H9 (cell line): Measurements from ENCODE around the gene TPPP2. TPM values are rescaled to one million over a fixed set of nuclear protein-coding genes. Genes with fewer than 3 reads are reported as not detected.

Experiments used
- DNase-seq: peaks from one replicate; pipeline ENCODE4 v3.0.0-alpha.2; 2017
- H2AFZ ChIP-seq: one replicate; pipeline ENCODE4 v1.6.1; 2013; ENCODE audit warnings: mild to moderate bottlenecking, low read length, control low read depth, moderate library complexity
- H2AK5ac ChIP-seq: 2 replicates; pipeline ENCODE4 v1.6.1; 2013; ENCODE audit warnings: low read length, control low read depth, mixed read lengths; ENCODE audit not compliant: insufficient read length
- H2BK120ac ChIP-seq: one replicate; pipeline ENCODE4 v1.6.1; 2013; ENCODE audit warnings: low read depth, mild to moderate bottlenecking, low read length, control low read depth, inconsistent platforms; ENCODE audit not compliant: poor library complexity, severe bottlenecking
- H2BK12ac ChIP-seq: 2 replicates; pipeline ENCODE4 v1.6.1; 2013; ENCODE audit warnings: low read length, control low read depth, mixed read lengths, low read depth; ENCODE audit not compliant: insufficient read length
- H2BK15ac ChIP-seq: 2 replicates; pipeline ENCODE4 v1.6.1; 2013; ENCODE audit warnings: low read depth, low read length, control low read depth
- H2BK20ac ChIP-seq: one replicate; pipeline ENCODE4 v1.6.1; 2013; ENCODE audit warnings: low read depth, mild to moderate bottlenecking, low read length, control low read depth, inconsistent platforms; ENCODE audit not compliant: poor library complexity, severe bottlenecking
- H2BK5ac ChIP-seq: 2 replicates; pipeline ENCODE4 v1.6.1; 2013; ENCODE audit warnings: low read length, control low read depth, mixed read lengths; ENCODE audit not compliant: insufficient read length
- H3K14ac ChIP-seq: 2 replicates; pipeline ENCODE4 v1.6.1; 2013; ENCODE audit warnings: low read length, control low read depth; ENCODE audit not compliant: insufficient read depth
- H3K18ac ChIP-seq: 2 replicates; pipeline ENCODE4 v1.6.1; 2013; ENCODE audit warnings: low read depth, mild to moderate bottlenecking, mixed read lengths, low read length, control low read depth; ENCODE audit not compliant: insufficient read length
- H3K23ac ChIP-seq: 2 replicates; pipeline ENCODE4 v1.6.1; 2013; ENCODE audit warnings: low read length, control low read depth, mixed read lengths, low read depth; ENCODE audit not compliant: insufficient read length
- H3K23me2 ChIP-seq: 2 replicates; pipeline ENCODE4 v1.6.1; 2013; ENCODE audit warnings: low read depth, mild to moderate bottlenecking, mixed read lengths, low read length, control low read depth; ENCODE audit not compliant: insufficient read length, poor library complexity, severe bottlenecking
- H3K27ac ChIP-seq: 2 replicates; pipeline ENCODE4 v1.5.1; 2013; ENCODE audit warnings: low read length, control low read depth, mixed read lengths, low read depth; ENCODE audit not compliant: insufficient read length
- H3K27me3 ChIP-seq: 2 replicates; pipeline ENCODE4 v1.6.1; 2013; ENCODE audit warnings: low read length, control low read depth, inconsistent platforms; ENCODE audit not compliant: insufficient read depth
- H3K4ac ChIP-seq: 2 replicates; pipeline ENCODE4 v1.6.1; 2013; ENCODE audit warnings: low read depth, mild to moderate bottlenecking, control low read depth, inconsistent platforms, low read length, moderate library complexity
- H3K4me1 ChIP-seq: 2 replicates; pipeline ENCODE4 v1.6.1; 2013; ENCODE audit warnings: low read length, control low read depth, inconsistent platforms; ENCODE audit not compliant: insufficient read depth
- H3K4me2 ChIP-seq: 2 replicates; pipeline ENCODE4 v1.6.1; 2013; ENCODE audit warnings: low read length, control low read depth, mixed read lengths; ENCODE audit not compliant: insufficient read length, insufficient read depth
- H3K56ac ChIP-seq: 2 replicates; pipeline ENCODE4 v1.6.1; 2013; ENCODE audit warnings: low read depth, mild to moderate bottlenecking, mixed read lengths, low read length, control low read depth; ENCODE audit not compliant: insufficient read length
- H3K79me1 ChIP-seq: 2 replicates; pipeline ENCODE4 v1.6.1; 2013; ENCODE audit warnings: low read depth, mild to moderate bottlenecking, moderate library complexity, low read length, control low read depth, inconsistent platforms; ENCODE audit not compliant: insufficient read depth, poor library complexity, severe bottlenecking
- H3K79me2 ChIP-seq: 2 replicates; pipeline ENCODE4 v1.6.1; 2013; ENCODE audit warnings: low read length, control low read depth, inconsistent platforms; ENCODE audit not compliant: insufficient read depth
- H3K9ac ChIP-seq: 2 replicates; pipeline ENCODE4 v1.6.1; 2013; ENCODE audit warnings: low read length, control low read depth, mixed read lengths; ENCODE audit not compliant: insufficient read length; ENCODE audit errors: extremely low read depth
- H3K9me3 ChIP-seq: one replicate; pipeline ENCODE4 v1.6.1; 2013; ENCODE audit warnings: low read depth, low read length, inconsistent platforms; ENCODE audit not compliant: control insufficient read depth
- H3T11ph ChIP-seq: one replicate; pipeline ENCODE4 v1.6.1; 2013; ENCODE audit warnings: mild to moderate bottlenecking, low read length, control low read depth, inconsistent platforms
- H4K20me1 ChIP-seq: one replicate; pipeline ENCODE4 v1.6.1; 2013; ENCODE audit not compliant: control insufficient read depth, insufficient read length, insufficient read depth
- H4K5ac ChIP-seq: 2 replicates; pipeline ENCODE4 v1.6.1; 2013; ENCODE audit warnings: low read depth, mild to moderate bottlenecking, mixed read lengths, low read length, control low read depth; ENCODE audit not compliant: insufficient read length
- H4K8ac ChIP-seq: replicated peaks from 2 replicates; pipeline ENCODE4 v1.6.1; 2013; ENCODE audit warnings: low read length, control low read depth, mixed read lengths, low read depth; ENCODE audit not compliant: insufficient read length
- H4K91ac ChIP-seq: 2 replicates; pipeline ENCODE4 v1.6.1; 2013; ENCODE audit warnings: low read depth, mild to moderate bottlenecking, moderate library complexity, mixed read lengths, low read length, control low read depth; ENCODE audit not compliant: insufficient read length
- H3K27ac Mint-ChIP-seq, 3 experiments: 2 replicates in 2 of 3; 3 replicates in 1 of 3; pipeline ENCODE4 v1.8.0; 2020 to 2021; ENCODE audit warnings: mixed read lengths in 3 of 3, mild to moderate bottlenecking in 1 of 3, moderate library complexity in 1 of 3
- H3K27me3 Mint-ChIP-seq: 2 replicates; pipeline ENCODE4 v1.8.0; 2021; ENCODE audit warnings: low read depth, mild to moderate bottlenecking, moderate library complexity, mixed read lengths
- H3K36me3 Mint-ChIP-seq, 3 experiments: 2 replicates in 2 of 3; 3 replicates in 1 of 3; pipeline ENCODE4 v1.8.0; 2020 to 2021; ENCODE audit warnings: low read depth in 3 of 3, mixed read lengths in 3 of 3; ENCODE audit not compliant: insufficient read depth in 1 of 3
- H3K4me1 Mint-ChIP-seq, 2 experiments: 2 replicates each; pipeline ENCODE4 v1.8.0; 2020; ENCODE audit warnings: mixed read lengths in 2 of 2
- H3K4me3 Mint-ChIP-seq, 2 experiments: 2 replicates in 1 of 2; 3 replicates in 1 of 2; pipeline ENCODE4 v1.8.0; 2020 to 2021; ENCODE audit warnings: mild to moderate bottlenecking in 2 of 2, mixed read lengths in 2 of 2, moderate library complexity in 1 of 2
- H3K9me3 Mint-ChIP-seq, 2 experiments: 2 replicates in 1 of 2; 3 replicates in 1 of 2; pipeline ENCODE4 v1.8.0; 2020; ENCODE audit warnings: mild to moderate bottlenecking in 2 of 2, mixed read lengths in 2 of 2, moderate library complexity in 1 of 2
- WGBS: extraction: QIAGEN DNeasy Blood & Tissue Kit; methylation state at CpG from one replicate; pipeline ENCODE4 v1.1.7; 2013; ENCODE audit warnings: missing lambda C conversion rate, low lambda C conversion rate, mixed read lengths; ENCODE audit not compliant: insufficient read length; ENCODE audit errors: extremely low coverage; 5-methylcytosine and 5-hydroxymethylcytosine counted together
- total RNA-seq: library from RNA; stranded (reverse); gene quantifications from 2 replicates; pipeline ENCODE4 v1.2.1, GENCODE V29; 2021
- TF ChIP-seq, protein P1 (sequence below): fragments of 200-600 bp; sonication (generic); conservative IDR thresholded peaks from 3 replicates; pipeline ENCODE4 v1.8.0; 2021; ENCODE audit warnings: antibody characterized with exemption, mild to moderate bottlenecking

Gene TPPP2
- total RNA-seq, 1 experiment from 2014 or later, result not detected

DNA sequence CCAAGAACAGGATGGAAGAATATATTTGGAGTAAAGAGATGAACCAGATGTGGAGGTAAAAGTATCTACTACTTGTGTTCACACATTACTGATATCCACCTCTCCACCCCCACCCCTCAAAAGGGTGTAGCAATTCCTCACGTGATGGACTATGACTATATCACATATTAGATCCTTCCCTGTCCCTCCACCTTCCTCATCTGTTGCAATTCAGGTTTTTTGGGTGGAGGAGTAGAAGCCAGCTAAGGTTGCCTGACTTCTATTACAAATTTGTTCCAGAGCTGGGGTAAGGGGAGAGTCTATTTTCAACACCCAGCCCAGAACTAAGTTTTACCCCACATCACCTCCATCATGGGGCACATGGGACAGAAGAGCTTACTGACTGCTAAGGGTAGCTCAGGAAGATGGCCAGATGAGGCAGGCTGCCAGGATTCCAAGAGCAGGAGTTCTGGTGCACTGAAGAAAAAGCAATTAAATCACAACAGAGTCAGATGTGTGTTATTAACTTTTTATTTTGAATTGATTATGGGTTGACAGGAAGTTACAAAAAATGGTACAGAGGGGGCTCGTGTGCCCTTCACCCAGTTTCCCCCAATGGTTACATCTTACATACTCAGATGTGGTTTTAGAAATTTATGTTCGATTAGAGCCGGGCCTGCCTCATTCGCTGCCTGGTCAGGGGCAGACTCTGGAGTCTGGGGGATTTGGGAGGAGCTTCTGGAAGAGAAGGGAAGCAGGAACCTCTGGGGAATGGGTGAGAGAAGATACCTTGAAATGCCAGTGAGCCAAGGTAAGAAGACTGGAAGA, 2.5 kb downstream of the TPPP2 start:
- Histone ChIP-seq H4K91ac (no peak overlapping the region), H3K14ac (no peak overlapping the region), H2BK20ac (no peak overlapping the region), H2AFZ (no peak overlapping the region), H3K4ac (no peak overlapping the region), H2BK5ac (no peak overlapping the region), H2AK5ac (no peak overlapping the region), H3K56ac (no peak overlapping the region), H3K79me2 (no peaks in the 10 kb centered on the region), H3K23me2 (no peaks in the 10 kb centered on the region), H3T11ph (no peak overlapping the region), H4K20me1 (no peaks in the 10 kb centered on the region), H3K18ac (no peak overlapping the region), H2BK15ac (no peak overlapping the region), H3K27ac (no peak overlapping the region), H3K27me3 (no peaks in the 10 kb centered on the region), H4K8ac (no peak overlapping the region), H4K5ac (no peak overlapping the region), H3K4me1 (no peaks in the 10 kb centered on the region), H3K9me3 (no peaks in the 10 kb centered on the region), H3K9ac (no peak overlapping the region), H3K79me1 (no peaks in the 10 kb centered on the region), H3K23ac (no peak overlapping the region), H3K4me2 (no peak overlapping the region), H2BK120ac (no peak overlapping the region), H2BK12ac (no peak overlapping the region)
- Mint-ChIP-seq H3K4me1 (no peaks in the 10 kb centered on the region), H3K27ac (no peak overlapping the region; a peak in 1 of 7 replicates), H3K9me3 (no peaks in the 10 kb centered on the region), H3K4me3 (no peak overlapping the region), H3K36me3 (no peaks in the 10 kb centered on the region), H3K27me3 (peaks cover 48% of the 10 kb centered on the region)
- no peak for DNase-seq
- no CpG with 5 or more reads among the region's 5 CpGs for WGBS
- TF ChIP-seq, protein P1, sequence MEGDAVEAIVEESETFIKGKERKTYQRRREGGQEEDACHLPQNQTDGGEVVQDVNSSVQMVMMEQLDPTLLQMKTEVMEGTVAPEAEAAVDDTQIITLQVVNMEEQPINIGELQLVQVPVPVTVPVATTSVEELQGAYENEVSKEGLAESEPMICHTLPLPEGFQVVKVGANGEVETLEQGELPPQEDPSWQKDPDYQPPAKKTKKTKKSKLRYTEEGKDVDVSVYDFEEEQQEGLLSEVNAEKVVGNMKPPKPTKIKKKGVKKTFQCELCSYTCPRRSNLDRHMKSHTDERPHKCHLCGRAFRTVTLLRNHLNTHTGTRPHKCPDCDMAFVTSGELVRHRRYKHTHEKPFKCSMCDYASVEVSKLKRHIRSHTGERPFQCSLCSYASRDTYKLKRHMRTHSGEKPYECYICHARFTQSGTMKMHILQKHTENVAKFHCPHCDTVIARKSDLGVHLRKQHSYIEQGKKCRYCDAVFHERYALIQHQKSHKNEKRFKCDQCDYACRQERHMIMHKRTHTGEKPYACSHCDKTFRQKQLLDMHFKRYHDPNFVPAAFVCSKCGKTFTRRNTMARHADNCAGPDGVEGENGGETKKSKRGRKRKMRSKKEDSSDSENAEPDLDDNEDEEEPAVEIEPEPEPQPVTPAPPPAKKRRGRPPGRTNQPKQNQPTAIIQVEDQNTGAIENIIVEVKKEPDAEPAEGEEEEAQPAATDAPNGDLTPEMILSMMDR, result no peak
